Thyroid gland (tissue), 4 donors: ENCODE measurements around the gene STAB1. TPM values are rescaled to one million over a fixed set of nuclear protein-coding genes. Genes with fewer than 3 reads are reported as not detected.

Source experiments
- DNase-seq, 2 donors: peaks; one replicate each; pipeline ENCODE4 v3.0.0-alpha.2; 2019
- H3K27ac ChIP-seq, 3 donors: fragments of 200-600 bp; sonication (generic); 1 replicate in 2 of 3; 2 replicates in 1 of 3; pipeline ENCODE4 v1.5.1; 2016 to 2019; ENCODE audit warnings: mild to moderate bottlenecking in 1 of 3, moderate library complexity in 1 of 3
- H3K27me3 ChIP-seq: fragments of 200-600 bp; sonication (generic); one replicate; pipeline ENCODE4 v1.5.1; 2019
- H3K36me3 ChIP-seq, 2 donors: fragments of 200-600 bp; sonication (generic); one replicate each; pipeline ENCODE4 v1.5.1; 2016 to 2019
- H3K4me1 ChIP-seq, 2 donors: fragments of 200-600 bp; sonication (generic); one replicate each; pipeline ENCODE4 v1.5.1; 2017 to 2019
- H3K4me3 ChIP-seq, 3 donors: fragments of 200-600 bp; sonication (generic); replicated peaks in 1 of 3; 1 replicate in 2 of 3; 2 replicates in 1 of 3; pipeline ENCODE4 v1.5.1; 2016; ENCODE audit warnings: mild to moderate bottlenecking in 1 of 3
- H3K9me3 ChIP-seq: fragments of 200-600 bp; sonication (generic); one replicate; pipeline ENCODE4 v1.5.1; 2017
- POLR2A ChIP-seq, 2 donors: fragments of 450-650 bp; IDR thresholded peaks; one replicate each; pipeline ENCODE4 v1.6.1; 2017; ENCODE audit warnings: antibody characterized with exemption in 2 of 2, mild to moderate bottlenecking in 2 of 2, moderate library complexity in 1 of 2
- WGBS, 2 donors: methylation state at CpG; one replicate each; pipeline ENCODE4 v1.1.5; 2017; 5-methylcytosine and 5-hydroxymethylcytosine counted together
- intact Hi-C: fragments of 100-400 bp; cut with DNase I; formaldehyde crosslinking; loops from one replicate; pipeline ENCODE4 v1.15.1; 2023
- total RNA-seq, 4 donors: library from RNA; depleted of rRNA; stranded (reverse); fragments of >200 nt; gene quantifications; one replicate each; pipeline ENCODE4 v1.2.3, GENCODE V29; 2016
- TF ChIP-seq, protein P1 (sequence below), 6 experiments: fragments of 200-600 bp in 3 of 6; fragments of 450-650 bp in 3 of 6; sonication (generic) in 3 of 6; IDR thresholded peaks; one replicate each; pipeline ENCODE4 v1.5.1; 2016 to 2019; ENCODE audit warnings: antibody characterized with exemption in 6 of 6, mild to moderate bottlenecking in 2 of 6, inconsistent platforms in 1 of 6, moderate library complexity in 1 of 6

Gene STAB1
- total RNA-seq, 4 donors from 2014 or later, result 31.8 to 100 (median 67.4) TPM

DNA sequence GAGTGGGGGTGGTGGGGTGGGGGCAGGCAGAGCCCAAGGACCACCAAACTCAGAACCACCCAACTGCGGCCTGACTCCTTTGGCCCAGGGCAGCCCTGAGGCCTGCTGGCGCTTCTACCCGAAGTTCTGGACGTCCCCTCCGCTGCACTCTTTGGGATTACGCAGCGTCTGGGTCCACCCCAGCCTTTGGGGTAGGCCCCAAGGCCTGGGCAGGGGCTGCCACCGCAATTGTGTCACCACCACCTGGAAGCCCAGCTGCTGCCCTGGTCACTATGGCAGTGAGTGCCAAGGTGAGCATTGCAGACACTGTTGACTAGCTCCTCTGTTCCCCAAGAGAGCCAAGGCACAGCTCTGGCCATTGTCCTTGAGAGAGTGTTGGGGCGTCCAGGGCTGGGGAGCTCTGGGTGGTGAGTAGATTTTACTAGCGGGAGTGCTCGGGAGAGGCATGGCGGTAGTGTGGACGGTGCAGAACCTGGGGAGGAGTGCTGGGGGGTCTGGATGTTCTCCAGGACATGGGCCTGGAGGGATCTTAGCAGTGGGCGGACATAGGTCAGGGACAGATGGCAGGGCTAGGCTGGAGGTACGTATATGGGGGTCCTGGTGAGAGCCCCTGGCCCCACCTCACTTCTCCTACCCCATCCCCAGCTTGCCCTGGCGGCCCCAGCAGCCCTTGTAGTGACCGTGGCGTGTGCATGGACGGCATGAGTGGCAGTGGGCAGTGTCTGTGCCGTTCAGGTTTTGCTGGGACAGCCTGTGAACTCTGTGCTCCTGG lies 25.8 kb downstream of the STAB1 start:
- Histone ChIP-seq H3K27ac (no peak overlapping the region), H3K9me3 (no peaks in the 10 kb centered on the region), H3K4me1 (peaks cover 13 to 25% of the 10 kb centered on the region in 2 donors), H3K27me3 (no peaks in the 10 kb centered on the region), H3K36me3 (peaks cover 4 to 7% of the 10 kb centered on the region in 2 donors), H3K4me3 (no peak overlapping the region)
- TF ChIP-seq POLR2A (IDR thresholded peaks at IDR 0.05), result no peak
- TF ChIP-seq, protein P1, sequence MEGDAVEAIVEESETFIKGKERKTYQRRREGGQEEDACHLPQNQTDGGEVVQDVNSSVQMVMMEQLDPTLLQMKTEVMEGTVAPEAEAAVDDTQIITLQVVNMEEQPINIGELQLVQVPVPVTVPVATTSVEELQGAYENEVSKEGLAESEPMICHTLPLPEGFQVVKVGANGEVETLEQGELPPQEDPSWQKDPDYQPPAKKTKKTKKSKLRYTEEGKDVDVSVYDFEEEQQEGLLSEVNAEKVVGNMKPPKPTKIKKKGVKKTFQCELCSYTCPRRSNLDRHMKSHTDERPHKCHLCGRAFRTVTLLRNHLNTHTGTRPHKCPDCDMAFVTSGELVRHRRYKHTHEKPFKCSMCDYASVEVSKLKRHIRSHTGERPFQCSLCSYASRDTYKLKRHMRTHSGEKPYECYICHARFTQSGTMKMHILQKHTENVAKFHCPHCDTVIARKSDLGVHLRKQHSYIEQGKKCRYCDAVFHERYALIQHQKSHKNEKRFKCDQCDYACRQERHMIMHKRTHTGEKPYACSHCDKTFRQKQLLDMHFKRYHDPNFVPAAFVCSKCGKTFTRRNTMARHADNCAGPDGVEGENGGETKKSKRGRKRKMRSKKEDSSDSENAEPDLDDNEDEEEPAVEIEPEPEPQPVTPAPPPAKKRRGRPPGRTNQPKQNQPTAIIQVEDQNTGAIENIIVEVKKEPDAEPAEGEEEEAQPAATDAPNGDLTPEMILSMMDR (IDR thresholded peaks at IDR 0.05), result no peak
- 86 to 90% methylated on average over 14 to 20 of the region's 20 CpGs for WGBS, 2 donors
- DNase-seq, result no peak
- intact Hi-C loops, result no loop called here

DNA sequence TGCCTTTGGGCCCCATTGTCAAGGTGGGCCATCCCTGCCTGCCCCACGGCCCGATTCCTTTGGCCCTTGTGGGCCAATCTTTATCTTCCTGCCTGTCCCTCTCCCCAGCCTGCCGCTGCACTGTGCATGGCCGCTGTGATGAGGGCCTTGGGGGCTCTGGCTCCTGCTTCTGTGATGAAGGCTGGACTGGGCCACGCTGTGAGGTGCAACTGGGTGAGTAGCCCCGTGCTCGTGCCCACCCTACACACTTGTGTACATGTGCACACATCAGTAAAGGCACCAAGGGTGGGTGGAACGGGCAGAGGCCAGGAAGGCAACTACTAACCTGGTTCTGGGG lies 26.3 kb downstream of the STAB1 start:
- no peaks in the 10 kb centered on the region for H3K9me3 ChIP-seq
- no peak overlapping the region for H3K4me3 ChIP-seq
- no peaks in the 10 kb centered on the region for H3K27me3 ChIP-seq
- H3K27ac ChIP-seq, result no peak overlapping the region
- WGBS, 2 donors, result 88 to 92% methylated on average over 3 to 8 of the region's 8 CpGs
- DNase-seq, result no peak
- TF ChIP-seq, protein P1 (IDR thresholded peaks at IDR 0.05), result no peak
- no peak for TF ChIP-seq POLR2A (IDR thresholded peaks at IDR 0.05)
- peaks cover 4 to 7% of the 10 kb centered on the region in 2 donors for H3K36me3 ChIP-seq
- peaks cover 19 to 30% of the 10 kb centered on the region in 2 donors for H3K4me1 ChIP-seq
- intact Hi-C loops, result no loop called here

DNA sequence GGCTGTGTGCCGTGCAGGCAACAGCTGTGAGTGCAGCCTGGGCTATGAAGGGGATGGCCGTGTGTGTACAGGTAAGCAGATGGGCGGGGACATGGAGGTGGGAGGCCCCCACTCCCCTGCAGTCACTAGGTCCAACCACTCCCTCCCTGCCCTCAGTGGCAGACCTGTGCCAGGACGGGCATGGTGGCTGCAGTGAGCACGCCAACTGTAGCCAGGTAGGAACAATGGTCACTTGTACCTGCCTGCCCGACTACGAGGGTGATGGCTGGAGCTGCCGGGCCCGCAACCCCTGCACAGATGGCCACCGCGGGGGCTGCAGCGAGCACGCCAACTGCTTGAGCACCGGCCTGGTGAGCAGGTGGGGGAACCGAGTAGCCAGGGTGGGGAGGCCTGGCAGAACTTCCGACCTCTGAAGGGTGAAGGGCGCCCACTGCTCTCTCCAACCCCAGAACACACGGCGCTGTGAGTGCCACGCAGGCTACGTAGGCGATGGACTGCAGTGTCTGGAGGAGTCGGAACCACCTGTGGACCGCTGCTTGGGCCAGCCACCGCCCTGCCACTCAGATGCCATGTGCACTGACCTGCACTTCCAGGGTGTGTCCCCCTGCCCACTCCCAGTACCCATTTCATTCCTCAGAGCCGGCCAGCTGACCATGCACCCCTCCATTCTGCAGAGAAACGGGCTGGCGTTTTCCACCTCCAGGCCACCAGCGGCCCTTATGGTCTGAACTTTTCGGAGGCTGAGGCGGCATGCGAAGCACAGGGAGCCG lies 26.9 kb downstream of the STAB1 start:
- no peak for DNase-seq
- Histone ChIP-seq H3K4me3 (no peak overlapping the region), H3K9me3 (no peaks in the 10 kb centered on the region), H3K4me1 (peaks cover 21 to 37% of the 10 kb centered on the region in 2 donors), H3K27me3 (no peaks in the 10 kb centered on the region), H3K27ac (no peak overlapping the region), H3K36me3 (peaks cover 4 to 7% of the 10 kb centered on the region in 2 donors)
- intact Hi-C loops, result no loop called here
- TF ChIP-seq, protein P1 (IDR thresholded peaks at IDR 0.05), result no peak
- TF ChIP-seq POLR2A (IDR thresholded peaks at IDR 0.05), result no peak
- 92 to 97% methylated on average over 23 to 25 of the region's 33 CpGs for WGBS, 2 donors

DNA sequence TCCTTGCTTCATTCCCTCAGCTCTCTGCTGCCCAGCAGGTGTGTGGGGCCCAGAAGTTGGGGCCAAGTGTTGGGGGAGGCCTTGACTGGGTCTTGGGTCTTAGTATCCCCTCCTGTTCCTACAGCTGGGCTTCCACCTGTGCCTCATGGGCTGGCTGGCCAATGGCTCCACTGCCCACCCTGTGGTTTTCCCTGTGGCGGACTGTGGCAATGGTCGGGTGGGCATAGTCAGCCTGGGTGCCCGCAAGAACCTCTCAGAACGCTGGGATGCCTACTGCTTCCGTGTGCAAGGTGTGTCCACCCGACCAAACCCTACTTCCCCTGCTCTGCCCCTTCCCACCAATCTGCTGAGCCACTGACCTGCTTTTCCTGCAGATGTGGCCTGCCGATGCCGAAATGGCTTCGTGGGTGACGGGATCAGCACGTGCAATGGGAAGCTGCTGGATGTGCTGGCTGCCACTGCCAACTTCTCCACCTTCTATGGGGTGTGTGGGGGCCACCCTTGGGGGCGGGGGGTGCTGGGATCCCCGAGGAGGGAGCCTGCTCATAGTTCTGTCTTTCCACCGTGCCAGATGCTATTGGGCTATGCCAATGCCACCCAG lies 27.6 kb downstream of the STAB1 start:
- H3K36me3 ChIP-seq, result peaks cover 4 to 7% of the 10 kb centered on the region in 2 donors
- intact Hi-C loops, result no loop called here

More for the DNA sequence above, 27.6 kb downstream of the STAB1 start:
- Histone ChIP-seq H3K9me3 (no peaks in the 10 kb centered on the region), H3K27me3 (no peaks in the 10 kb centered on the region), H3K4me3 (no peak overlapping the region), H3K27ac (no peak overlapping the region), H3K4me1 (peaks cover 21 to 38% of the 10 kb centered on the region in 2 donors)
- DNase-seq, result no peak
- no peak for TF ChIP-seq POLR2A (IDR thresholded peaks at IDR 0.05)
- TF ChIP-seq, protein P1 (IDR thresholded peaks at IDR 0.05), result no peak
- WGBS, 2 donors, result 89% methylated on average over 12 to 13 of the region's 14 CpGs
